Mesodermal cell (in vitro differentiated cells): Measurements from ENCODE around the gene RTP1. TPM values are rescaled to one million over a fixed set of nuclear protein-coding genes. Genes with fewer than 3 reads are reported as not detected.
"Not testable (repeated sequence)": the region's sequence is repeated elsewhere in the genome, so short reads cannot be mapped to it uniquely, and the experiment has no call there.

Experiments
- H3K27ac ChIP-seq: 2 replicates; pipeline ENCODE4 v1.7.0; 2013; ENCODE audit warnings: mild to moderate bottlenecking, low read depth, low read length, moderate library complexity; ENCODE audit not compliant: severe bottlenecking
- H3K36me3 ChIP-seq: 2 replicates; pipeline ENCODE4 v1.7.1; 2013; ENCODE audit warnings: mild to moderate bottlenecking, low read length, moderate library complexity; ENCODE audit not compliant: control insufficient read depth, insufficient read depth
- H3K4me1 ChIP-seq: one replicate; pipeline ENCODE4 v1.7.1; 2013; ENCODE audit warnings: mild to moderate bottlenecking, low read length; ENCODE audit not compliant: insufficient read depth, control insufficient read depth, poor library complexity, severe bottlenecking
- H3K4me3 ChIP-seq: 2 replicates; pipeline ENCODE4 v1.7.0; 2013; ENCODE audit warnings: low read length, control low read depth, mild to moderate bottlenecking; ENCODE audit not compliant: insufficient read depth, poor library complexity, severe bottlenecking; ENCODE audit errors: extremely low read depth
- H3K9me3 ChIP-seq: 2 replicates; pipeline ENCODE4 v1.7.1; 2013; ENCODE audit warnings: mild to moderate bottlenecking, low read length, moderate library complexity; ENCODE audit not compliant: control insufficient read depth
- WGBS, 2 experiments: methylation state at CpG; one replicate each; pipeline ENCODE4 v1.1.5; 2013; ENCODE audit warnings: missing lambda C conversion rate in 2 of 2; ENCODE audit not compliant: insufficient coverage in 2 of 2; 5-methylcytosine and 5-hydroxymethylcytosine counted together
- polyA plus RNA-seq, 2 experiments: library from polyadenylated mRNA; stranded (reverse); fragments of 50-300 nt; gene quantifications; one replicate each; pipeline ENCODE4 v1.2.3, GENCODE V29; 2013

Gene RTP1
- not detected for polyA plus RNA-seq (2013, experiment 1 of 2)
- not detected for polyA plus RNA-seq (2013, experiment 2 of 2)

- Histone ChIP-seq H3K4me3 (no peak within 1 kb of the TSS), H3K27ac (no peak within 1 kb of the TSS)
These were observed at the start of gene RTP1 for GRCh38 chr3:187197335-187197649. RTP1 (plus strand) TSS chr3:187197486; CDS start chr3:187197516, 30 bp downstream.

GRCh38 chr3:187150186-187150585 lies 47.1 kb upstream of the RTP1 start:
- Histone ChIP-seq H3K4me1 (no peaks in the 10 kb centered on the region), H3K4me3 (no peak overlapping the region), H3K27ac (no peak overlapping the region), H3K9me3 (peaks cover 11% of the 10 kb centered on the region), H3K36me3 (no peaks in the 10 kb centered on the region)
- WGBS, 2 experiments: 88 to 92% methylated on average over 7 of the region's 7 CpGs

More at GRCh38 chr3:187197335-187197649, at the start of gene RTP1:
- Histone ChIP-seq H3K36me3 (no peaks in the 10 kb centered on the region), H3K4me1 (no peaks in the 10 kb centered on the region), H3K9me3 (no peaks in the 10 kb centered on the region)
- 84 to 88% methylated on average over 5 to 6 of the region's 8 CpGs for WGBS, 2 experiments

GRCh38 chr3:187150599-187150998 lies 46.7 kb upstream of the RTP1 start:
- no peaks in the 10 kb centered on the region for H3K4me1 ChIP-seq
- H3K27ac ChIP-seq: no peak overlapping the region
- no peaks in the 10 kb centered on the region for H3K36me3 ChIP-seq
- no peak overlapping the region for H3K4me3 ChIP-seq
- WGBS, 2 experiments: 91 to 100% methylated on average over 1 to 2 of the region's 2 CpGs
- H3K9me3 ChIP-seq: peaks cover 9% of the 10 kb centered on the region

- no peak overlapping the region for H3K4me3 ChIP-seq
- H3K4me1 ChIP-seq: no peaks in the 10 kb centered on the region
- no peak overlapping the region for H3K27ac ChIP-seq
- peaks cover 18% of the 10 kb centered on the region for H3K9me3 ChIP-seq
- H3K36me3 ChIP-seq: no peaks in the 10 kb centered on the region
These were observed 35.7 kb upstream of the RTP1 start for GRCh38 chr3:187161556-187161955.

GRCh38 chr3:187162265-187162953 lies 34.9 kb upstream of the RTP1 start:
- Histone ChIP-seq H3K36me3 (no peaks in the 10 kb centered on the region), H3K4me1 (no peaks in the 10 kb centered on the region), H3K27ac (no peak overlapping the region), H3K4me3 (no peak overlapping the region), H3K9me3 (peaks cover 18% of the 10 kb centered on the region)
- whole genome bisulfite sequencing, 2 experiments: 84 to 85% methylated on average over 4 of the region's 6 CpGs

GRCh38 chr3:187165144-187165543 lies 32.1 kb upstream of the RTP1 start:
- Histone ChIP-seq H3K4me3 (no peak overlapping the region), H3K27ac (no peak overlapping the region), H3K36me3 (no peaks in the 10 kb centered on the region), H3K4me1 (no peaks in the 10 kb centered on the region), H3K9me3 (peaks cover 5% of the 10 kb centered on the region)
- WGBS, 2 experiments: 0 to 5% methylated on average over 2 of the region's 3 CpGs

GRCh38 chr3:187166750-187167149 lies 30.5 kb upstream of the RTP1 start:
- Histone ChIP-seq H3K9me3 (no peaks in the 10 kb centered on the region), H3K4me3 (no peak overlapping the region), H3K4me1 (no peaks in the 10 kb centered on the region), H3K27ac (no peak overlapping the region), H3K36me3 (no peaks in the 10 kb centered on the region)
- WGBS, 2 experiments: 77 to 80% methylated on average over 1 to 3 of the region's 8 CpGs

- no peaks in the 10 kb centered on the region for H3K36me3 ChIP-seq
- H3K27ac ChIP-seq: no peak overlapping the region
- WGBS, 2 experiments: 89 to 100% methylated on average over 1 to 3 of the region's 5 CpGs
- H3K9me3 ChIP-seq: no peaks in the 10 kb centered on the region
- H3K4me1 ChIP-seq: no peaks in the 10 kb centered on the region
- no peak overlapping the region for H3K4me3 ChIP-seq
These were observed 29.5 kb upstream of the RTP1 start for GRCh38 chr3:187167777-187168176.

GRCh38 chr3:187169231-187169960 lies 27.9 kb upstream of the RTP1 start:
- no peak overlapping the region for H3K27ac ChIP-seq
- no peak overlapping the region for H3K4me3 ChIP-seq
- no CpG with 5 or more reads among the region's 2 CpGs for WGBS, 2 experiments
- H3K36me3 ChIP-seq: no peaks in the 10 kb centered on the region
- no peaks in the 10 kb centered on the region for H3K4me1 ChIP-seq
- no peaks in the 10 kb centered on the region for H3K9me3 ChIP-seq

- not testable (repeated sequence) for H3K9me3 ChIP-seq, H3K4me1 ChIP-seq, H3K27ac ChIP-seq, H3K36me3 ChIP-seq, H3K4me3 ChIP-seq
- WGBS, 2 experiments: 80 to 100% methylated on average over 1 of the region's 5 CpGs
These were observed 26.4 kb upstream of the RTP1 start for GRCh38 chr3:187170911-187171310.

- WGBS, 2 experiments: 92 to 97% methylated on average over 2 of the region's 2 CpGs
These were observed 24.4 kb upstream of the RTP1 start for GRCh38 chr3:187172929-187173328.

More at GRCh38 chr3:187172929-187173328, 24.4 kb upstream of the RTP1 start:
- H3K27ac ChIP-seq: no peak overlapping the region
- no peaks in the 10 kb centered on the region for H3K4me1 ChIP-seq
- no peak overlapping the region for H3K4me3 ChIP-seq
- H3K9me3 ChIP-seq: no peaks in the 10 kb centered on the region
- H3K36me3 ChIP-seq: no peaks in the 10 kb centered on the region
